Activated naive CD4-positive, alpha-beta T cell (primary cell): Measurements from ENCODE around the gene MYG1.
"Not testable (repeated sequence)": the region's sequence is repeated elsewhere in the genome, so short reads cannot be mapped to it uniquely, and the experiment has no call there.

Experiments used
- DNase-seq, 4 experiments: peaks; one replicate each; lab custom pipeline; 2025; lab: John Stamatoyannopoulos, UW

MYG1 gene

GRCh38 chr12:53327435-53328042, 28.0 kb downstream of the MYG1 start:
- DNase-seq, result no peak

GRCh38 chr12:53328043-53328435, 28.5 kb downstream of the MYG1 start:
- DNase-seq, result no peak

GRCh38 chr12:53330671-53331070, 31.2 kb downstream of the MYG1 start:
- DNase-seq, result no peak

DNA sequence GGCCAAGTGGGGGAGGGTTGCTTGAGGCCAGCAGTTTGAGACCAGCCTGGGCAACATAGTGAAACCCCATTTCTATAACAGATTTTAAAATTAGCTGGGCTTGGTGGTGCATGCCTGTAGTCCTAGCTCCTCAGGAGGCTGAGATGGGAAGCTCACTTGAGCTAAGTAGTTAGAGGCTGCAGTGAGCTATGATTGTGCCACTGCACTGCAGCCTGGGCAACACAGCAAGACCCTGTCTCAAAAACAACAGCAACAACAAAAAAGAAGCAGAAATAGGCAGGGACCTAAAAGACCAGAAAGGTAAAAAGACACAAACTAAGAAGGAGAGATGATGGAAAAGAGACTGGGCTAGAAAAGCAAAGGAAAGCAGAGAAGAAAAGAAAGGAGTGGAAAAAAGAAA, 32.8 kb downstream of the MYG1 start:
- DNase-seq, result not testable (repeated sequence)

DNA sequence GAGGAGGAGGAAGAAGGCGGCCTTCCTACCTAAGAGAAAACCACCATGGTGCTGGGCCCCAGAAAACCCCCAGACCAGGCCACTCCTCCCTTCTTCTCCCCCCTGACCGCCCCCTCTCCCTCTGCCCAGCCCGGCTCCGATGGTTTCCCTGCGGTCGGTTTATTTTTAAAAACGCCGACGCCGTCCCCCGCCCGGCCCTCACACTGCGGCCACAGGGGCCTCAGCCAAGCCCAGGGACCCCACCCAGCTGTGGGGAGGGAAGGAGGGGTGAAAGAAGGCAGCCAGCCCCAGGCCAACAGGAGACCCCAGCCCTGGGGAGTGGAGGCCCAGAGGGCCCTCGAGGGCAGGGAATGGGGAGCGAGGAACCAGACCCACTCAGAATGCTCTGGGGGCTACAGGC, 33.2 kb downstream of the MYG1 start:
- no peak for DNase-seq

DNA sequence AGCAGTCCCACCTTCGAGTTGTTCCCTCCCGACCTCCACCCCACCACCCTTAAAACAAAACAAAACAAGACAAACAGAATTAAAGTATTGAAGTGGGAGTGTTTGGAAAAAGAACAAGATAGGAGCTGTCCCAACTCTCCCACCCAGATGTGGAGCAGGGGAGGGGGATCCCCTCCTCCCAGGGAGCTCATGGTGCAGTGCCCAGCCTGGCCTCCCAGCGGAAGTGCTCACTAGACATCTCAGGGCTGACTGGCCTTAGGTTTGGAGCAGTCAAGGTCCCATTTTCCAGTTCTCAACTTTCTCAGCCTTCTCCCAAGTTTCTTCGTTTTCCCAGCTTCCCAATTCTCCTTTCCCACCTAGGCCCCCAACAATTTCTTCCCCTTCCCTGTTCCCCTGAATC, 33.8 kb downstream of the MYG1 start:
- no peak for DNase-seq

DNA sequence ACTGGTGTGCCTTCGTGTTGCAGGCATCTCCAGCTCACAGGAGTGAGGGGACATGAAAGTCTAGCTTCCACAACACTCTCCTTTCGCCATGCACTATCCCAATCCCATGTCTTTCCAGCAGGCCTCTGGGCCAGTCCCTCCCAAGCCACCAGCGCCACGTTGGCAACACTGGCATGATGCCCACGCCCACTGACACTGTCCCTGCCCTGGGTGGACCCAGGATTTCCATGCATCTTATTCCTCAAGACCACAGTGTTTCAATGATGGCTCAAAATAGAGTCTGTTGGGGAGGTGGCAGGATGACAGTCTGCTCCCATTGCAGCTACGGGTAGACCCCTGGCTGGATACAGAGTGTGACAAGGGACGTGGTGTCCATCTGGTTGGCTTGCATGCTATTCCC, 34.4 kb downstream of the MYG1 start:
- DNase-seq, result no peak

GRCh38 chr12:53334822-53335221, 35.3 kb downstream of the MYG1 start:
- no peak for DNase-seq

GRCh38 chr12:53336181-53336681, 36.7 kb downstream of the MYG1 start, which contains the start of gene SP7:
SP7 (minus strand) TSS chr12:53336354; CDS start chr12:53335646, 708 bp downstream.
- no peak for DNase-seq

GRCh38 chr12:53338017-53338416, 38.5 kb downstream of the MYG1 start:
- no peak for DNase-seq

- no peak for DNase-seq
Observed at GRCh38 chr12:53338916-53339315, 39.4 kb downstream of the MYG1 start.

DNA sequence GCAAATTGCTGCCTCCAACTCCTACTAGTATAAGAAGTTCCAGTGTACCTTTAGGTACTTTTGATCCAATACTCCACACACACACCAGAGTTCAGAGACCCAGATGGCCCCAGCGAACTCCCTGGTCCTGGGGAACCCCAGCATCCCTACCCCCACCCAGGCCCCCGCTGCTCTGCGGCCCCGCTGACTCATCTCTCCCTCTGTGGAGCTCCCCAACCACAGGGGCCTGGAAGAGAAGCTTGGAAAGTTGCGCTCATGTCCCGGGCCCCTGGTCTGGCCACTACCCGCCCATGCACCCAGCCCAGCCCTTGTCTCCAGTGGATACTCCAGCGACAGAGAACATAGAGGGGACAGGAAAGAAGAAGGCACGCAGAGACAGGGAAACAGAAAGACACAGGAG, 40.9 kb downstream of the MYG1 start:
- no peak for DNase-seq

DNA sequence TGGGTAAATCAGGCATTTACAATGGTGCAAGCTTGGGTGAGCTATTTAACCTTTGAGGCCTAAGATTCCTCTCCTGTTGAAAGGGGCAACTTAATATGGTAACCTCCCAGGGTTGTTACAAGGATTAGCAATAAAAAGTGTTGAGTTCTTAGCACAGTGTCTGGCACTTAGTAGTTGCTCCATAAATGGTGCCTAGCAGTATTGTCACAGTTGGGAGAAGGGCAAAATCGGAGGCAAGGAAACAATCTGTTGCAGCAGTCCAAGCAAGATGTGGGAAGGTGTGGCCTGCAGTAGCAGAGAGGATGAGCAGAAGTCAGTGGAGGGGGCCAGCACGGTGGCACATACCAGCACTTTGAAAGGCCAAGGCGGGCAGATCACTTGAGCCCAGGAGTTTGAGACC, 44.0 kb downstream of the MYG1 start:
- no peak for DNase-seq

DNA sequence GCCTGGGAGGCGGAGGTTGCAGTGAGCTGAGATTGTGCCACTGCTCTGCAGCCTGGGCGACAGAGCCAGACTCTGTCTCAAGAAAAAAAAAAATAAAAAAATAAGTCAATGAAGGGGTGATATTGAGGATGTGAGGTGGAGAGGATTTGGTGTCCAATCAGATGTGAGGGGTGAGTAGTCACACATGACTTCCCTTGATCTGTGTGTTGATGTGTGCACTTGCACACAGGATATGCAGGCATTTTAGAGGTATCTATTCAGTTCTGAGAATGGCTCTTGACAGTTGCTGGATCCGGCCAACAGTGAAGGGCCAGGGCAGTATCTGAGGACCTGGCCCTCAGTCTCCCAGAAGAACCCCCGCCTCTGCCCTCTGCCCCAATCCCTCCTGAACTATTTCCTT, 44.5 kb downstream of the MYG1 start:
- DNase-seq, result no peak

DNA sequence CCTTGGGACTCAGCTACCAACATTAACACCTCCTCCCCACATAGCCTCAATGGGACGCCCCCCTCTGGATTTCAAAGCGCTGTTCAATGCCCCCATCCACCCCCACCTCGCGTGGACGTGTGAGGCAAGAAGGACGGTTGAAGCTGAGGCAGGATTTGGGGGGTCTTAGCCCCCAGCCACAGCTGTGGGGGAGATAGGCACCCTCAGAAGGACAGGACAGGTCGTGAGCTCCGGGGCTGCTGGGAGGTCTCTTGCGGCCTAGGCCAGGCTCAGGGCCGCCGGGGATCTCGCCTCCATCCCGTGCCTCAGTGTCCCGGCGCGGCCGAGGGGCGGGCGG, 45.0 kb downstream of the MYG1 start:
- DNase-seq, result no peak

GRCh38 chr12:53344824-53345485, 45.5 kb downstream of the MYG1 start:
- DNase-seq, result peak; percentile 23 to 66 (median 36)

DNA sequence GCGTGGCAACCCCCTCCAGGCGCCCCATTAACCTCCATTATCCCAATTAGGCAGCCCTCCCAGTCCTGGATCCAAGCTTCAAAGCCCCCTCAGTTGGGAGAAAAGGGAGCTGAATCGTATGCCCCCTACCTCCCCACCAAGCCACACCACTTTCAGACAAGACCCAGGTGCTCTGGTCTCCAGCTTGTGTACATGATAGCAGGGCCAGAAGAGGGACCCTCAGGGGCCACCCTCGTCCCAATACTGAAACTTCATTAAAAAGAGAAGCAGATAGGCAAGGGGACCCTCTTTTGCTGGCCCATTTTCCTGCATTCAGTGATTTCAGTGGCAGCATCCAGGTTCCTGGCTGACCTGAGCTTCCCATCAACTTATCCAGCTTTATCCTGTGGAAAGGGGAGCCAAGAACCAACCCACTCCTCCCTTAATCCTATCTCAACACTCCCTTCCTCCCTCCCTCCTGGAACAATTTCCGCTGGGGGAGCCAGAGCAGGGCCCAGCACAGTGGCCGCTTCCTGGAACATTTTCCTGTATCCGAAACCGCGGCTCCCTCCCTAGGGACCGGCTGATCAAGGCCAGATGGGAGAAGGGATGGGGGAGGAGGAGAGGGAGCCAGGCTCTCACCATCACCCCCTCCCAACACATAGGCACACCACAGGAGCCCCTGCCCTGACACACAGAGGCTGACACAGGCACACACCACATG, 46.1 kb downstream of the MYG1 start:
- DNase-seq, result no peak

DNA sequence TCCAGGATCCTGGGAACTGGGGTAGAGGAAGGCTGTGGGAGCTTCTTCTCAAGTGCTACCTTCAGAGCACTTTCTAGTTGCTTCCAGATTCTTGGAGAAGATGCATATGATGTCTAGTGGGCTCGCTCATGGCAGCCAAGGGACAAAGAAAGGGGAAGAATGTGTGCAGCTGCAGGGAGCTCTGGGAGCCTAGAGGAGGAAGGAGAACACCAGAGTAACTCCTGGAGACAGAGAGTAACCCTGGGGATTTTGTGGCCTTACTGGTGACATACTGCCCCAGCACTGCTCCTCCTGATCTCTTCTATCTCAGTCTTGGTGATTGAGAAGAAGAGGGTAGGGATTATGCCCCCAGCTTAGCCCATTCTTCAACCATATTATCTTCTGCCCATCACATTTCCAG, 47.0 kb downstream of the MYG1 start:
- no peak for DNase-seq

DNA sequence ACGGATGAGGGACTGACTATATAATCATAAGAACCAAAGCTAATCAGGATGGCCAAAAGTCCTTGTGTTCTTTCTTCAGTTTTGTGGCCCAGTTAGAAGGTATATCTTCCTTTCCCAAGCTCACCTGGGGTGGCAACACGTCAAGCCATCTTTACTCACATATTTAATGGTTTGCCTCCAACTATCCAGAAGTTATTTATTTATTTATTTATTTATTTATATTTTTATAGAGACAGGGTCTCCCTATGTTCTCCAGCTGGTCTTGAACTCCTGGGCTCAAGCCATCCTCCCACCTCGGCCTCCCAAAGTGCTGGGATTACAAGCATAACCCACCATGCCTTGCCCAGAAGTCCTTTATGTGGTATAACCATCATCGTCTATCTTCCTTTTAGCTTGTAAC, 48.4 kb downstream of the MYG1 start:
- DNase-seq, result no peak

DNA sequence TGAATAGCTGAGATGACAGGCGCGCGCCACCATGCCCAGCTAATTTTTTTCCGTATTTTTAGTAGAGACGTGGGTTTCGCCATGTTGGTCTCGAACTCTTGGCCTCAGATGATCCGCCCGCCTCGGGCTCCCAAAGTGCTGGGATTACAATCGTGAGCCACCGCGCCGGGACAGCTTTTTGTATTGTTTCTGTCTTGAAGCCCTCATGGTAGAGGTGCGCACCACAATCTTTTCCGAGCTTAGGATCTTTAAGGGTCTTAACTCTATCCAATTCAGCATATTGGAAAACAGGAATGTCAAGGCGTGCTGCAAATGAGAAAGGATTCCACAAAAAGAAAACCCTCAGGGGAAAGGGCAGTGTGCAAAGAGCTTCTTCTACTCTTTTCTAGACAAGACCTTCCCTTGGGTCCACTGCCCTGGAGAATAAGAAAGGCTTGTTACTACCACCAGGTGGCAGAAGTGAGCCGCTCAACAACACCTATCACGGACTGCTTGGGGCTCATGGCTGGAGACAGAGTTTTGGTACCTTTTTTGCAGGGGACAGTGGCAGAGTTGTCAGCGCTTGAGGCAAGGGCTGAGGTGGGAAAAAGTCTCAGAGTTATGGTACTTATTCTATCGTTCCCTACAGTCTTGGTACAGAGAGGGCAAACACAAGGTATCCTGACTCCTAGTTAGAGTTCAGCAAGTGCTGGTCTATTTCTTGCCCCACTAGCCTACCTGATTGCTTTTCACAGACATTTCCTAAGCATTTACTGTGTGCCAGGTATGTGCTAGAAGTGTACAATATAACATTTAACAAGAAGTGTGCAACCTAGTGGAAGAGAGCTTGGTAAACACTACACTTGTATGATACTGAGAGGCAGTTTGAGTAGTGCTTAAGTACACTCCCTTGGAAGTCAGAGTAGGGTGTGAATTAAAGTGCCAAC, 53.1 kb downstream of the MYG1 start:
- peak; percentile 30 to 68 (median 57) for DNase-seq

GRCh38 chr12:53353257-53353655, 53.8 kb downstream of the MYG1 start:
- no peak for DNase-seq

GRCh38 chr12:53355121-53355520, 55.6 kb downstream of the MYG1 start:
- no peak for DNase-seq
